Testis (tissue), 3 donors: ENCODE data around the gene SLC25A26. TPM values are rescaled to one million over a fixed set of nuclear protein-coding genes. Genes with fewer than 3 reads are reported as not detected.

ENCODE experiments used
- DNase-seq: peaks from one replicate; pipeline ENCODE4 v3.0.0-alpha.2; 2019
- H3K27ac ChIP-seq, 2 donors: fragments of 200-600 bp; sonication (generic); one replicate each; pipeline ENCODE4 v1.5.1; 2019
- H3K27me3 ChIP-seq: fragments of 200-600 bp; sonication (generic); one replicate; pipeline ENCODE4 v1.5.1; 2019
- H3K36me3 ChIP-seq: fragments of 200-600 bp; sonication (generic); one replicate; pipeline ENCODE4 v1.5.1; 2017; ENCODE audit warnings: low read depth; ENCODE audit errors: missing control alignments
- H3K4me1 ChIP-seq: fragments of 200-600 bp; sonication (generic); one replicate; pipeline ENCODE4 v1.5.1; 2019
- H3K4me3 ChIP-seq, 2 donors: fragments of 200-600 bp; sonication (generic); one replicate each; pipeline ENCODE4 v1.5.1; 2017 to 2019
- H3K9me3 ChIP-seq: fragments of 200-600 bp; sonication (generic); one replicate; pipeline ENCODE4 v1.5.1; 2017
- CTCF ChIP-seq, 3 experiments: fragments of 450-650 bp in 2 of 3; fragments of 200-600 bp in 1 of 3; sonication (generic) in 1 of 3; IDR thresholded peaks; one replicate each; pipeline ENCODE4 v1.5.1; 2016 to 2019; ENCODE audit warnings: antibody characterized with exemption in 3 of 3, mild to moderate bottlenecking in 2 of 3, moderate library complexity in 1 of 3
- POLR2A ChIP-seq: fragments of 450-650 bp; IDR thresholded peaks from one replicate; pipeline ENCODE4 v1.6.1; 2017; ENCODE audit warnings: antibody characterized with exemption, mild to moderate bottlenecking, moderate library complexity
- WGBS, 2 donors: methylation state at CpG; one replicate each; pipeline ENCODE4 v1.1.5; 2018; 5-methylcytosine and 5-hydroxymethylcytosine counted together
- intact Hi-C: fragments of 100-400 bp; cut with DNase I; formaldehyde crosslinking; loops from one replicate; pipeline ENCODE4 v1.15.1; 2023; ENCODE audit warnings: low total_unique reads
- polyA plus RNA-seq: library from polyadenylated mRNA; stranded (reverse); fragments of 350-450 nt; fragmentation: Illumina TruSeq; extraction: RNeasy Lipid Tissue Mini Kit (QIAGEN cat#74804); gene quantifications from one replicate; pipeline ENCODE4 v1.2.3, GENCODE V29; 2014; ENCODE audit warnings: low read depth, low replicate concordance; ENCODE audit not compliant: insufficient read depth
- total RNA-seq, 2 donors: library from RNA; depleted of rRNA; stranded (reverse); fragments of >200 nt; gene quantifications; one replicate each; pipeline ENCODE4 v1.2.3, GENCODE V29; 2016

Gene SLC25A26
- total and polyA plus RNA-seq, 3 donors from 2014 or later: 29.7 to 30.5 (median 30.0) TPM

DNA sequence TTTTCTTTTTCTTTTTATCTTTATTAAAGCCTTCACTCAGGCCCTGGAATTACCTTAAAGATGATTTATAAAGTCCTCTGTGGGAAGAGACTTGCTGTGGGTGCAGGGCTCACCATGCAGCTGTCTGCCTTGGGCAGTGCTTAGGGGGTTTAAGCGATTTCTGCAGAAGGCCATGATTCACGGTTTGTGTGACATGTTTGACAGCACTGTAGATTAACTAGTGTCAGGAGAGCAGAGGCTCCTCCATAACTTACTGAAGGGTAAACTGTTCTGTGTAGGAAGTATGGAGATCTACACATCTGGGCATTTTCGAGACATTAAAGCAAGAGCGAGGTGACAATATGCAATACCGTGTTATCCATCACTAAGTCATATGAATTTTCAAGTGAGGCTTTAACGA, 142.3 kb downstream of the SLC25A26 start:
- DNase-seq: no peak
- H3K27me3 ChIP-seq: no peaks in the 10 kb centered on the region
- WGBS, 2 donors: 88 to 91% methylated on average over 6 of the region's 6 CpGs
- TF ChIP-seq POLR2A (no peak), CTCF (IDR thresholded peaks at IDR 0.05) (no peak)
- H3K4me1 ChIP-seq: no peaks in the 10 kb centered on the region
- no peaks in the 10 kb centered on the region for H3K9me3 ChIP-seq
- no peak overlapping the region for H3K4me3 ChIP-seq
- no peak overlapping the region for H3K27ac ChIP-seq
- no peaks in the 10 kb centered on the region for H3K36me3 ChIP-seq
- intact Hi-C loops: no loop called here

DNA sequence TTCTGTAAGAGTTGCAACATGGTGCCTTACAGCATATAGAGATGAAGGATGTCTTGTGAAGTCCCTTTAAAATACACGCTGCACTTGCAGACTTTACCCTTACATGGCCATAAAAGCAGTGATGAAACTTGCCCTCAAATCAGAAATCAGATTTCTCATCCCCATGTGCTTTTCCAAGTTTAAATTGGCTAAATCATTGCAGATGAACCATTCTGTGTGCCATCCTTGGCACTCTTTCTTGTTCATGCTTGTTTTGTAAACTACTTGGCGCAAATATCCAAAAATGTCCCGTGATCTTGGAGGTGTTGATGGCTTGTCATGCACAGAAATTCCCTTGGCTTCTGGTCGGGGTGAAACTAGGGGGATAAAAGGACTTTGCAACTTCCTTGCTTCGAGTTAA, 144.3 kb downstream of the SLC25A26 start:
- Histone ChIP-seq H3K9me3 (no peaks in the 10 kb centered on the region), H3K27ac (no peak overlapping the region), H3K4me3 (no peak overlapping the region), H3K4me1 (no peaks in the 10 kb centered on the region), H3K36me3 (no peaks in the 10 kb centered on the region), H3K27me3 (no peaks in the 10 kb centered on the region)
- intact Hi-C loops: no loop called here
- TF ChIP-seq POLR2A (no peak), CTCF (IDR thresholded peaks at IDR 0.05) (no peak)
- WGBS, 2 donors: 83 to 96% methylated on average over 5 of the region's 5 CpGs
- no peak for DNase-seq

DNA sequence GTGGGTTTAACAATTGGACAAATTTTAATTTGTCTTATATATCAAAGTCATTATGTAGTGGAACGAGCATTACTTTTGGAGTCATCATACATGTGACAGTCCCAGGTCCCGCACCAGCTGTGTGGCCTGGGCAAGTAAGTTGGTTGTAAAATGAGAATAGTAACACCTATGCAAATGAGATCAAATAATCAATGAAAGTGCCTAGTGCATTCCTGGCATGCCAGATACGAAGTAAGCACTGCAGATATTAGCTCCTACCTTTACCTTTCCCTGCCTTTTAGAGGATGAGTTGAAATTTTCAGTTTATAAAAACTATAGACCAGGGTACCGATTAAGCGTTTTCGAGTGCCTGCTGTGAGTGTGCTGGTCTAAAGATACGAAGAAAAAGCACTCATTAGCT, 145.9 kb downstream of the SLC25A26 start:
- no peak for TF ChIP-seq POLR2A
- TF ChIP-seq CTCF (IDR thresholded peaks at IDR 0.05): no peak
- Histone ChIP-seq H3K27me3 (no peaks in the 10 kb centered on the region), H3K27ac (no peak overlapping the region), H3K36me3 (no peaks in the 10 kb centered on the region), H3K4me1 (no peaks in the 10 kb centered on the region), H3K9me3 (no peaks in the 10 kb centered on the region), H3K4me3 (no peak overlapping the region)
- DNase-seq: no peak
- intact Hi-C loops: no loop called here
- 94% methylated on average over 7 of the region's 7 CpGs for WGBS, 2 donors

- TF ChIP-seq CTCF (IDR thresholded peaks at IDR 0.05): no peak
- TF ChIP-seq POLR2A: no peak
- no peaks in the 10 kb centered on the region for H3K27me3 ChIP-seq
- 83 to 84% methylated on average over 3 of the region's 3 CpGs for WGBS, 2 donors
- H3K27ac ChIP-seq: no peak overlapping the region
- H3K9me3 ChIP-seq: no peaks in the 10 kb centered on the region
- no peak for DNase-seq
- intact Hi-C loops: no loop called here
- H3K36me3 ChIP-seq: no peaks in the 10 kb centered on the region
- H3K4me1 ChIP-seq: no peaks in the 10 kb centered on the region
- no peak overlapping the region for H3K4me3 ChIP-seq
These were observed 147.2 kb downstream of the SLC25A26 start for GRCh38 chr3:66367979-66368378.

DNA sequence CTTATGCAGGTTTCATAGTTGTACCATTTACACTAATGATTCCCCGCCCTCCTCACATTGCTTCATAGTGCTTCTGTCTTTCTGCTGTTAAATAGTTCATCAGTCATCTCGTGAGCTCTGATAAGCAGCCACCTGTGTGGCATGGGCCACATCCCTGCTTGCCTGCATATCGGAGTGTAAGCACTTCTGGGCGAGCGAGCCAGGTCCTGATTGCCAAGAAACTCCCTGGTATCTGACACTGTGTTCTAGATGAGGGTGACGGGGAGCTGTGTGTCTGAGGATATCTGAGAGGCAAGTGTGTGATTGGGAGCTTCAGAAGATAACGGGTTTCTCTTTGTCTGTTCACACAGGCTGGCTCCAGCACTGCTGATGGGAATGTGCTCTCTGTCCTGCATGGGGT, 149.4 kb downstream of the SLC25A26 start:
- WGBS, 2 donors: 77 to 91% methylated on average over 7 of the region's 7 CpGs
- H3K27me3 ChIP-seq: no peaks in the 10 kb centered on the region
- no peak overlapping the region for H3K4me3 ChIP-seq
- intact Hi-C loops: no loop called here
- no peaks in the 10 kb centered on the region for H3K9me3 ChIP-seq
- TF ChIP-seq CTCF (IDR thresholded peaks at IDR 0.05) (no peak), POLR2A (no peak)
- no peak overlapping the region for H3K27ac ChIP-seq
- DNase-seq: no peak
- no peaks in the 10 kb centered on the region for H3K4me1 ChIP-seq
- no peaks in the 10 kb centered on the region for H3K36me3 ChIP-seq
